H9 (cell line): ENCODE data around the gene PRDM1. TPM values are rescaled to one million over a fixed set of nuclear protein-coding genes. Genes with fewer than 3 reads are reported as not detected.

Experiments used
- DNase-seq: peaks from one replicate; pipeline ENCODE4 v3.0.0-alpha.2; 2017
- H2AFZ ChIP-seq: one replicate; pipeline ENCODE4 v1.6.1; 2013; ENCODE audit warnings: mild to moderate bottlenecking, low read length, control low read depth, moderate library complexity
- H2AK5ac ChIP-seq: 2 replicates; pipeline ENCODE4 v1.6.1; 2013; ENCODE audit warnings: low read length, control low read depth, mixed read lengths; ENCODE audit not compliant: insufficient read length
- H2BK120ac ChIP-seq: one replicate; pipeline ENCODE4 v1.6.1; 2013; ENCODE audit warnings: low read depth, mild to moderate bottlenecking, low read length, control low read depth, inconsistent platforms; ENCODE audit not compliant: poor library complexity, severe bottlenecking
- H2BK12ac ChIP-seq: 2 replicates; pipeline ENCODE4 v1.6.1; 2013; ENCODE audit warnings: low read length, control low read depth, mixed read lengths, low read depth; ENCODE audit not compliant: insufficient read length
- H2BK15ac ChIP-seq: 2 replicates; pipeline ENCODE4 v1.6.1; 2013; ENCODE audit warnings: low read depth, low read length, control low read depth
- H2BK20ac ChIP-seq: one replicate; pipeline ENCODE4 v1.6.1; 2013; ENCODE audit warnings: low read depth, mild to moderate bottlenecking, low read length, control low read depth, inconsistent platforms; ENCODE audit not compliant: poor library complexity, severe bottlenecking
- H2BK5ac ChIP-seq: 2 replicates; pipeline ENCODE4 v1.6.1; 2013; ENCODE audit warnings: low read length, control low read depth, mixed read lengths; ENCODE audit not compliant: insufficient read length
- H3K14ac ChIP-seq: 2 replicates; pipeline ENCODE4 v1.6.1; 2013; ENCODE audit warnings: low read length, control low read depth; ENCODE audit not compliant: insufficient read depth
- H3K18ac ChIP-seq: 2 replicates; pipeline ENCODE4 v1.6.1; 2013; ENCODE audit warnings: low read depth, mild to moderate bottlenecking, mixed read lengths, low read length, control low read depth; ENCODE audit not compliant: insufficient read length
- H3K23ac ChIP-seq: 2 replicates; pipeline ENCODE4 v1.6.1; 2013; ENCODE audit warnings: low read length, control low read depth, mixed read lengths, low read depth; ENCODE audit not compliant: insufficient read length
- H3K23me2 ChIP-seq: 2 replicates; pipeline ENCODE4 v1.6.1; 2013; ENCODE audit warnings: low read depth, mild to moderate bottlenecking, mixed read lengths, low read length, control low read depth; ENCODE audit not compliant: insufficient read length, poor library complexity, severe bottlenecking
- H3K27ac ChIP-seq: 2 replicates; pipeline ENCODE4 v1.5.1; 2013; ENCODE audit warnings: low read length, control low read depth, mixed read lengths, low read depth; ENCODE audit not compliant: insufficient read length
- H3K27me3 ChIP-seq: 2 replicates; pipeline ENCODE4 v1.6.1; 2013; ENCODE audit warnings: low read length, control low read depth, inconsistent platforms; ENCODE audit not compliant: insufficient read depth
- H3K4ac ChIP-seq: 2 replicates; pipeline ENCODE4 v1.6.1; 2013; ENCODE audit warnings: low read depth, mild to moderate bottlenecking, control low read depth, inconsistent platforms, low read length, moderate library complexity
- H3K4me1 ChIP-seq: 2 replicates; pipeline ENCODE4 v1.6.1; 2013; ENCODE audit warnings: low read length, control low read depth, inconsistent platforms; ENCODE audit not compliant: insufficient read depth
- H3K4me2 ChIP-seq: 2 replicates; pipeline ENCODE4 v1.6.1; 2013; ENCODE audit warnings: low read length, control low read depth, mixed read lengths; ENCODE audit not compliant: insufficient read length, insufficient read depth
- H3K56ac ChIP-seq: 2 replicates; pipeline ENCODE4 v1.6.1; 2013; ENCODE audit warnings: low read depth, mild to moderate bottlenecking, mixed read lengths, low read length, control low read depth; ENCODE audit not compliant: insufficient read length
- H3K79me1 ChIP-seq: 2 replicates; pipeline ENCODE4 v1.6.1; 2013; ENCODE audit warnings: low read depth, mild to moderate bottlenecking, moderate library complexity, low read length, control low read depth, inconsistent platforms; ENCODE audit not compliant: insufficient read depth, poor library complexity, severe bottlenecking
- H3K79me2 ChIP-seq: 2 replicates; pipeline ENCODE4 v1.6.1; 2013; ENCODE audit warnings: low read length, control low read depth, inconsistent platforms; ENCODE audit not compliant: insufficient read depth
- H3K9ac ChIP-seq: 2 replicates; pipeline ENCODE4 v1.6.1; 2013; ENCODE audit warnings: low read length, control low read depth, mixed read lengths; ENCODE audit not compliant: insufficient read length; ENCODE audit errors: extremely low read depth
- H3K9me3 ChIP-seq: one replicate; pipeline ENCODE4 v1.6.1; 2013; ENCODE audit warnings: low read depth, low read length, inconsistent platforms; ENCODE audit not compliant: control insufficient read depth
- H3T11ph ChIP-seq: one replicate; pipeline ENCODE4 v1.6.1; 2013; ENCODE audit warnings: mild to moderate bottlenecking, low read length, control low read depth, inconsistent platforms
- H4K20me1 ChIP-seq: one replicate; pipeline ENCODE4 v1.6.1; 2013; ENCODE audit not compliant: control insufficient read depth, insufficient read length, insufficient read depth
- H4K5ac ChIP-seq: 2 replicates; pipeline ENCODE4 v1.6.1; 2013; ENCODE audit warnings: low read depth, mild to moderate bottlenecking, mixed read lengths, low read length, control low read depth; ENCODE audit not compliant: insufficient read length
- H4K8ac ChIP-seq: replicated peaks from 2 replicates; pipeline ENCODE4 v1.6.1; 2013; ENCODE audit warnings: low read length, control low read depth, mixed read lengths, low read depth; ENCODE audit not compliant: insufficient read length
- H4K91ac ChIP-seq: 2 replicates; pipeline ENCODE4 v1.6.1; 2013; ENCODE audit warnings: low read depth, mild to moderate bottlenecking, moderate library complexity, mixed read lengths, low read length, control low read depth; ENCODE audit not compliant: insufficient read length
- H3K27ac Mint-ChIP-seq, 3 experiments: 2 replicates in 2 of 3; 3 replicates in 1 of 3; pipeline ENCODE4 v1.8.0; 2020 to 2021; ENCODE audit warnings: mixed read lengths in 3 of 3, mild to moderate bottlenecking in 1 of 3, moderate library complexity in 1 of 3
- H3K27me3 Mint-ChIP-seq: 2 replicates; pipeline ENCODE4 v1.8.0; 2021; ENCODE audit warnings: low read depth, mild to moderate bottlenecking, moderate library complexity, mixed read lengths
- H3K36me3 Mint-ChIP-seq, 3 experiments: 2 replicates in 2 of 3; 3 replicates in 1 of 3; pipeline ENCODE4 v1.8.0; 2020 to 2021; ENCODE audit warnings: low read depth in 3 of 3, mixed read lengths in 3 of 3; ENCODE audit not compliant: insufficient read depth in 1 of 3
- H3K4me1 Mint-ChIP-seq, 2 experiments: 2 replicates each; pipeline ENCODE4 v1.8.0; 2020; ENCODE audit warnings: mixed read lengths in 2 of 2
- H3K4me3 Mint-ChIP-seq, 2 experiments: 2 replicates in 1 of 2; 3 replicates in 1 of 2; pipeline ENCODE4 v1.8.0; 2020 to 2021; ENCODE audit warnings: mild to moderate bottlenecking in 2 of 2, mixed read lengths in 2 of 2, moderate library complexity in 1 of 2
- H3K9me3 Mint-ChIP-seq, 2 experiments: 2 replicates in 1 of 2; 3 replicates in 1 of 2; pipeline ENCODE4 v1.8.0; 2020; ENCODE audit warnings: mild to moderate bottlenecking in 2 of 2, mixed read lengths in 2 of 2, moderate library complexity in 1 of 2
- CTCF ChIP-seq: fragments of 200-600 bp; sonication (generic); conservative IDR thresholded peaks from 3 replicates; pipeline ENCODE4 v1.8.0; 2021; ENCODE audit warnings: antibody characterized with exemption, mild to moderate bottlenecking
- WGBS: extraction: QIAGEN DNeasy Blood & Tissue Kit; methylation state at CpG from one replicate; pipeline ENCODE4 v1.1.7; 2013; ENCODE audit warnings: missing lambda C conversion rate, low lambda C conversion rate, mixed read lengths; ENCODE audit not compliant: insufficient read length; ENCODE audit errors: extremely low coverage; 5-methylcytosine and 5-hydroxymethylcytosine counted together
- total RNA-seq: library from RNA; stranded (reverse); gene quantifications from 2 replicates; pipeline ENCODE4 v1.2.1, GENCODE V29; 2021

Gene PRDM1
- total RNA-seq, 1 experiment from 2014 or later, result 2.9 TPM

GRCh38 chr6:106124437-106125430 lies 38.6 kb downstream of the PRDM1 start:
- H3K18ac ChIP-seq, result no peak overlapping the region
- H3K14ac ChIP-seq, result no peak overlapping the region
- no peak overlapping the region for H2BK5ac ChIP-seq
- no peak overlapping the region for H2BK15ac ChIP-seq
- H3K9me3 ChIP-seq, result no peaks in the 10 kb centered on the region
- no peaks in the 10 kb centered on the region for H3K79me1 ChIP-seq
- H2BK12ac ChIP-seq, result no peak overlapping the region
- H3K9me3 Mint-ChIP-seq, result no peaks in the 10 kb centered on the region
- H3K27ac Mint-ChIP-seq, result no peak overlapping the region
- H2AFZ ChIP-seq, result no peak overlapping the region
- no peak overlapping the region for H3K4me2 ChIP-seq
- no peaks in the 10 kb centered on the region for H4K20me1 ChIP-seq
- no peak overlapping the region for H2BK120ac ChIP-seq
- DNase-seq, result no peak
- TF ChIP-seq CTCF, result no peak
- peaks cover 0 to 3% of the 10 kb centered on the region in 2 experiments; a peak in 1 of 4 replicates for H3K4me1 Mint-ChIP-seq
- H3K56ac ChIP-seq, result no peak overlapping the region
- H4K5ac ChIP-seq, result no peak overlapping the region
- no peak overlapping the region for H2AK5ac ChIP-seq
- H3K36me3 Mint-ChIP-seq, result no peaks in the 10 kb centered on the region
- H3T11ph ChIP-seq, result no peak overlapping the region
- H3K79me2 ChIP-seq, result no peaks in the 10 kb centered on the region
- H3K9ac ChIP-seq, result no peak overlapping the region
- H3K23me2 ChIP-seq, result no peaks in the 10 kb centered on the region
- H4K91ac ChIP-seq, result no peak overlapping the region
- H3K23ac ChIP-seq, result no peak overlapping the region
- H3K4me1 ChIP-seq, result no peaks in the 10 kb centered on the region
- no peaks in the 10 kb centered on the region for H3K27me3 Mint-ChIP-seq
- WGBS, result no CpG with 5 or more reads among the region's 10 CpGs
- H2BK20ac ChIP-seq, result no peak overlapping the region
- no peak overlapping the region for H3K27ac ChIP-seq
- H3K27me3 ChIP-seq, result no peaks in the 10 kb centered on the region
- H4K8ac ChIP-seq, result no peak overlapping the region
- no peak overlapping the region for H3K4me3 Mint-ChIP-seq
- H3K4ac ChIP-seq, result no peak overlapping the region
